ENCODE measurements around the gene PRDM10.
A peak's percentile ranks its signal among the peaks of the same experiment; 100 is the strongest.

PRDM10 gene

GRCh38 chr11:129910360-129910759, 92.3 kb downstream of the PRDM10 start:
- TF ChIP-seq EZH2 (IDR thresholded peaks at IDR 0.05; ENCODE audit: borderline replicate concordance, low read depth, low read length, severe bottlenecking) (no peak), CTCF (IDR thresholded peaks at IDR 0.05; ENCODE audit: borderline replicate concordance, extremely low read depth, low read length, poor library complexity, severe bottlenecking) (no peak)
- no peak for ATAC-seq (ENCODE audit: insufficient read depth, low read depth)
- no peak overlapping the region for H3K4me2 ChIP-seq (ENCODE audit: insufficient read depth, low read length)
- no peak overlapping the region for H2AFZ ChIP-seq (ENCODE audit: low read depth, low read length)
- H3K27ac ChIP-seq (ENCODE audit: low read length) = no peak overlapping the region
- no peak overlapping the region for H3K4me3 ChIP-seq (ENCODE audit: low read depth in 1 of 2, low read length in 2 of 2)
- peaks cover 42% of the 10 kb centered on the region for H3K36me3 ChIP-seq (ENCODE audit: insufficient read depth, low read length)
- no peaks in the 10 kb centered on the region for H3K27me3 ChIP-seq (ENCODE audit: insufficient read depth, low read length, poor library complexity)
- no peak for DNase-seq
- H3K79me2 ChIP-seq (ENCODE audit: insufficient read depth, low read length) = no peaks in the 10 kb centered on the region
- no peak overlapping the region for H3K9ac ChIP-seq (ENCODE audit: low read depth, low read length)
- no peaks in the 10 kb centered on the region for H4K20me1 ChIP-seq (ENCODE audit: insufficient read depth, low read length)
- no peaks in the 10 kb centered on the region for H3K9me3 ChIP-seq (ENCODE audit: insufficient read depth, low read length, severe bottlenecking)
- no peaks in the 10 kb centered on the region for H3K4me1 ChIP-seq (ENCODE audit: insufficient read depth, low read length)

DNA sequence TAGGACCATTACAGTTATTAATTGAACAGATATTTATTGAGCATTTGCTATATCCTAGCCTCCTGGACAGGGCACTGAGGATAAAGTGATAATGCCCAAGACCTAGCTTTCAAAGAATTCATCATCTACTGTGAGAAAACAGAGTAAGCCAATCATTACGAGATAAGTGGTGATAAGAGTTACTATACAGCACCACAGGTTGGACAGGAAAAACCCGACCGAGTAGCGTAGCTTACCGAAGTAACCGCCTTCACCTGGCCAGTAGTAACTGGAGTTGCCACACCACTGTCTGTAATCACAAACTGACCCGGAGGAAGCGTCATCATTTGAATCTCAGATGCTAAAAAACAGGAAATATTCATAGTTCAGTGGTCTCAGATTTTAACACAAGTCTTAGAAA, 97.2 kb downstream of the PRDM10 start:
- H3K36me3 ChIP-seq (ENCODE audit: insufficient read depth, low read length) = peaks cover 46% of the 10 kb centered on the region
- no peaks in the 10 kb centered on the region for H3K4me1 ChIP-seq (ENCODE audit: insufficient read depth, low read length)

GRCh38 chr11:129896062-129896461, 106.6 kb downstream of the PRDM10 start:
- H3K27ac ChIP-seq (ENCODE audit: low read length) = peak overlapping the region; percentile 62
- TF ChIP-seq CTCF (IDR thresholded peaks at IDR 0.05; ENCODE audit: borderline replicate concordance, extremely low read depth, low read length, poor library complexity, severe bottlenecking) (no peak), EZH2 (IDR thresholded peaks at IDR 0.05; ENCODE audit: borderline replicate concordance, low read depth, low read length, severe bottlenecking) (no peak)
- H3K79me2 ChIP-seq (ENCODE audit: insufficient read depth, low read length) = peaks cover 41% of the 10 kb centered on the region
- H3K4me1 ChIP-seq (ENCODE audit: insufficient read depth, low read length) = peaks cover 37% of the 10 kb centered on the region
- H3K27me3 ChIP-seq (ENCODE audit: insufficient read depth, low read length, poor library complexity) = no peaks in the 10 kb centered on the region
- H3K4me2 ChIP-seq (ENCODE audit: insufficient read depth, low read length) = peak overlapping the region; percentile 66
- peak overlapping the region; percentile 87 for H2AFZ ChIP-seq (ENCODE audit: low read depth, low read length)
- peak overlapping the region; percentile 83 for H3K9ac ChIP-seq (ENCODE audit: low read depth, low read length)
- ATAC-seq (ENCODE audit: insufficient read depth, low read depth) (no peak), DNase-seq (no peak)
- H3K9me3 ChIP-seq (ENCODE audit: insufficient read depth, low read length, severe bottlenecking) = no peaks in the 10 kb centered on the region
- peaks cover 27% of the 10 kb centered on the region for H3K36me3 ChIP-seq (ENCODE audit: insufficient read depth, low read length)
- peak overlapping the region; percentile 74 to 94; a peak in 3 of 4 replicates for H3K4me3 ChIP-seq (ENCODE audit: low read depth in 1 of 2, low read length in 2 of 2)
- peaks cover 18% of the 10 kb centered on the region; the same call in 1 of the 2 replicates for H4K20me1 ChIP-seq (ENCODE audit: insufficient read depth, low read length)

More for the DNA sequence above, 97.2 kb downstream of the PRDM10 start:
- no peak overlapping the region for H3K27ac ChIP-seq (ENCODE audit: low read length)
- no peaks in the 10 kb centered on the region for H3K9me3 ChIP-seq (ENCODE audit: insufficient read depth, low read length, severe bottlenecking)
- H3K9ac ChIP-seq (ENCODE audit: low read depth, low read length) = no peak overlapping the region
- no peak overlapping the region for H3K4me2 ChIP-seq (ENCODE audit: insufficient read depth, low read length)
- no peaks in the 10 kb centered on the region for H3K27me3 ChIP-seq (ENCODE audit: insufficient read depth, low read length, poor library complexity)
- no peak for DNase-seq
- H4K20me1 ChIP-seq (ENCODE audit: insufficient read depth, low read length) = no peaks in the 10 kb centered on the region
- H3K4me3 ChIP-seq (ENCODE audit: low read depth in 1 of 2, low read length in 2 of 2) = no peak overlapping the region
- no peaks in the 10 kb centered on the region for H3K79me2 ChIP-seq (ENCODE audit: insufficient read depth, low read length)
- ATAC-seq (ENCODE audit: insufficient read depth, low read depth) = no peak
- TF ChIP-seq EZH2 (IDR thresholded peaks at IDR 0.05; ENCODE audit: borderline replicate concordance, low read depth, low read length, severe bottlenecking) (no peak), CTCF (IDR thresholded peaks at IDR 0.05; ENCODE audit: borderline replicate concordance, extremely low read depth, low read length, poor library complexity, severe bottlenecking) (no peak)
- no peak overlapping the region for H2AFZ ChIP-seq (ENCODE audit: low read depth, low read length)
